Stimulated activated CD4-positive, alpha-beta T cell treated with anti-CD3 and anti-CD28 coated beads, Interleukin-12 subunit alpha, Interleukin-12 subunit beta, amount 100 ng/mL, for 48 hours (primary cell): ENCODE data around the gene SLC35A2.
A peak's percentile ranks its signal among the peaks of the same experiment; 100 is the strongest.

Experiments used
- DNase-seq, 3 donors: peaks; one replicate each; pipeline ENCODE4 v3.0.0-alpha.2; 2020; ENCODE audit warnings: low read depth in 2 of 3, low spot score in 1 of 3

The SLC35A2 gene

GRCh38 chrX:48927736-48928382, 16.4 kb upstream of the SLC35A2 start:
- no peak for DNase-seq

DNA sequence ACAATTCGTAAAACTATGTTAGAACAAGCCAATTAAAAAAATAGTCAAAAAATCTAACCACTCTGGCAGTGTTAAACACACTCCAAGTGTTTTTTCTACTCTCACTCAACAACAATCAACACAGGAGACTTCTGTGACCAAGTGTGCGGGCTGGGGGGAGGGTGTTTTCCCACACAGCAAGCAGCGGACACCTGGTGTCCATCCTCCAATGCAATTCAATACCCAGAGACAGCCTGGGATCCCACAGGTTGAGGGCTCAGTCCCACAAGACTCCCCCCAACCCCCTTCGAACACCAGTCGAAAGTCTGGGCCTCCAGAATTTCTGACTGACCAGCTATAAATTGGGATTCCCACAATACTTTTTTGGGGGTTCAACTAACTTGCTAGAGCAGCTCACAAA, 15.7 kb upstream of the SLC35A2 start:
- DNase-seq: no peak

DNA sequence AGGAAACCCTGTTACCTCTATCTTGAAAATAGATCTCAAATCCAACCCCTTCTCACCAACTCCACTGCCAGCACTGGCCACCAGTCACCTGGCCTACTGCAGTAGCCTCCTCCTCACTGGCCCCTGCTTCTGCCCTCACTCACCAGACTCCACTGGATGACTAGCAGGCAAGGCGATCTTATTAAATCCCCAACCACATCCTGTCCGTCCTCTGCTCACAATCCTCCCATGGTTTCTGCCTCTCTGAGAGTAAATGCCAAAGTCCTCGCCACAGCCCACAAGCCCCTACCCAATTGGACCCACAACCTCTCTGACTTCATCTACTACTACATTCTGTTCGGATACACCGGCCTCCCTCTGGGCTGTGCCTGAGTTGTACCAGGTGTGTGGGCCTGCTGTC, 12.8 kb upstream of the SLC35A2 start:
- no peak for DNase-seq

- no peak for DNase-seq
These were observed 12.3 kb upstream of the SLC35A2 start for GRCh38 chrX:48923771-48924170.

- no peak for DNase-seq
These were observed 9.3 kb upstream of the SLC35A2 start for GRCh38 chrX:48920718-48921104.

DNA sequence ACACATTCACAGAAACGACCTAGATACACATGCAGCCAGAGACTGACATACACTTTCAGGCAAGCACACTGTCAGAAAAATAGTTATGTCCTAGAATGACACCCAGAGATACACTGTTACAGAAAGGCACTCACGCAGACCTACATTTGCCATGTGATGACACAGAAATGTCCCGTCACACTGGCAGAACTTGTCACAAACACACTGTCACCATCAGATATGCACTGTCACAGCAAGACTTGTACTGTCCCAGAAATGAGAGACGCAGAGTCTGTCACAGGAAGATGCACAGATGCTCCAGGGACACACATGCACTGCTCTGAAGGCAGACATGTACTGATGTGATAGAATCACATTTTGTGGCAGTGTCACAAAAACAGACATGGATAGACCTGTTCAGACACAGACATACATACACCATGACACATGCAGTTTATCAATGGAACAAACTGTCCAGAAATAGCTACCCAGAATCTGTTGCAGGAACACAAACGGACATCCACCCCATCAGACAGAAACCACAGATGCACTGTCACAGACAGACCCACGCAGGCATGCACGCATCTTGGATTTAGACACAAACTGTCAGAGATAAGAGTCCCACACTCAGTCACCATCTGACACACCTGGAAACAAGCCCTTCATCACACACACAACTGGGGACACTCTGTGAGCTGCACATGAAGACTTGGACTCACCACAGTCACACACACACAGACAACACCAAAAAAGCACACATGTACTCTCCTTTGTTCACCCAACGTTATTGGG, 8.7 kb upstream of the SLC35A2 start:
- DNase-seq: no peak

DNA sequence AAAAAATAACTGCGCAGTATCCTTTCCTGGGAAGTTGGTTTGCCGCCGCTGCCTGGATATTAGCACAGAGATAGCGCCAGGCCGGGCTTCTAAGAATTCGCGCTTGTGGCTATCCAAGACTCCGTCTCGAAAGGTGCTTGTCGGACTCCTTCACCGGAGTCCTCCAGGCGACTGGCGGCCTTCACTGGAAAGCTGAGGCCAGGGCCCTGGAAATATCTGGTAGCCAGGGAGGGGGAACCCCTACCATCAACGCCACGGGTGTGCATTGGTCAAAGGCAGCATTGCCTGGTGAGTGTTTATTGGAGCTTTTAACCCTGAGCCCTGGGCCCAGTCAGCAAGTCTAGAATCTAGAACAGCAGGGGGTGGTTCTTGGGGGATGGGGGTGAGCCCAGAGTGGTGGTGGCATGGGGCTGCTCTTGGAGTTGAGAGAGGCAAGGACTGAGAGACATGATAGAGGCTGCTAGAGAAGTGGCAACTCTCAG, 8.0 kb upstream of the SLC35A2 start:
- no peak for DNase-seq

DNA sequence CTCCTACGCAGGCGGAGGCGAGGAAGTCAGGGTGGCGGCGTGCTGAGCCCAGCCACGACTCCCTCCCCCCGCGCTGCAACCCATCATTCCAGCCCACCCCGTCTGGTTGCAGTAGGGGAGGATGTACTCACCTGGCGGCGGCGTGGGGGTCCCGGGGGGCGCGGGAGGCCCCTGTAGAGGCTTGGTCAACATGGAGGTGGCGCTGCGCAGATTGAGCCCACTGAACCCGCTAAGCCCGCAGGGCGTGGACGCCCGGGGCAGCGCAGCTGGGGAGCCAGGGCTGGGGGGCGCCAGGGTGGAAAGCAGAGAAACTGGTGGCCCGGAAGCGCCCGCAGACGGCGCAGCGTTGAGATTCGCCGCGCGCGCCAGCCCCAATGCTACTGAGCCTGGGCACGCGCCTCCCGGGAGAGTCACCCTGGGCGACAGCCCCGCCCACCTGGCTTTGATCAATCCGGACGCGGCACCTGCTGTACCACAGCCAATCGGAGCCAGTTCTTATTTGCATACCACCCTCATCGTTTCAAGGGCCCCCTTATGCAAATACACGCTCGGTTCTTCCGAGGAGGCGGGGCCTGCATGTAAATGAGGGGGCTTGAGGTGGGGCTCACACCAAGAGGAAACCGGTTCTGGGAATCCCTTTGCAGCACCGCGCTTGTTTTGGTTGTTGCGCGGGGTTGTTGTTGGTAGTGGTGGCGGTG, 7.3 kb upstream of the SLC35A2 start, which contains the start of gene PIM2:
PIM2 (minus strand) TSS at position 382 of the 698 bp plus-strand sequence; CDS start at position 192, 190 bp downstream.
- peak; percentile 80 to 84 (median 83) for DNase-seq

DNA sequence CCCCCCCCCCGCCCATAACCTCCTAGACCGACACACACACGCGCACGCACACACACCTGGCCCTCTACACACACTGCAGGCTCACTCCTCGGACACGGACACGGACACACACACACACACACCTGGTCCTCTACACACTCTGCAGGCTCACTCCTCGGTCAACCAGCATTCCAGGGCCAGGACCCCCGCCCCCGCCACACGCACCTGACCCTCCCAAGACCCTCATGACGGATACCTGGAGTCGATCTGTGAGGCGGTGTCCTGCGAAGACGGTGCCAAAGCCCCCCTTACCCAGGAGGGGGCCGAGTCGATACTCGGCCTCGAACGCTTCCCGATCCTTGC, 6.8 kb upstream of the SLC35A2 start:
- DNase-seq: no peak

- DNase-seq: peak; percentile 74 to 87 (median 81)
These were observed 5.9 kb upstream of the SLC35A2 start for GRCh38 chrX:48917139-48918001.

- no peak for DNase-seq
These were observed 3.4 kb upstream of the SLC35A2 start for GRCh38 chrX:48914593-48915493.

DNA sequence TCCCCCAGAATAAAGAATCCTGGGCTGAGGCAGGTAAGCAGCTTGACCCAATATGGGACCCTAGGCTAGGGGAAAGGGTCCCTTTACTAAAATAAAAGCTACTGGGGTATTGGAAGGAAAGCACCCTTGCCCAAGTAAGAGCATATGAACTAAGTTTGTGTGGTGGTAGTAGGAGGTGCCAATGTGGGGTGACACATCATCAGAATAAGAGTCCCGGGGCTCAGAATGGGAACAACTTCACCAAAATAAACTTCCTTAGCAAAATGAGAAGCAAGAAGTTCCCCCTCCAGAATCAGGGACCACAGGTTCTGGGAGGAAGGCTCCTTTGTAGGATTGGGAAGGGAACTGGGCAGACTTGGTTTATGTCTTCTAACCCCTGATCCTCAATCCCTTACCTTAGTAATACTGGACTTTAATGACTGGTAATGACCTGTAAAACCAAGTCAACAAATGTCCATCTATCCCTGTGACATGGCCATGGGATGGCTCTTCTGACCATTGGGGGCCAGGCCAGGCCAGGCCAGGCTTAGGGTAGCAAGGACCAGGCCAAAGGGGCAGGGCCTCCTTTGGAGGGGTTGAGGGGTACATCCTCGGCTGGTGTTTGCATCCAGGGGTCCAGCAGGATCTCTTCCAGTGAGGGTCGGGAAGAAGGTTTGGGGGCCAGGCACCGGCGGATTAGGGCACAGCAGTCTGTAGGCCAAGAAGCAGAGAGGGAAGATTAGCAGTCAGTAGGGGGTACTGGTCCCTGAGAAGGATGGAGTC, 2.3 kb upstream of the SLC35A2 start:
- no peak for DNase-seq

DNA sequence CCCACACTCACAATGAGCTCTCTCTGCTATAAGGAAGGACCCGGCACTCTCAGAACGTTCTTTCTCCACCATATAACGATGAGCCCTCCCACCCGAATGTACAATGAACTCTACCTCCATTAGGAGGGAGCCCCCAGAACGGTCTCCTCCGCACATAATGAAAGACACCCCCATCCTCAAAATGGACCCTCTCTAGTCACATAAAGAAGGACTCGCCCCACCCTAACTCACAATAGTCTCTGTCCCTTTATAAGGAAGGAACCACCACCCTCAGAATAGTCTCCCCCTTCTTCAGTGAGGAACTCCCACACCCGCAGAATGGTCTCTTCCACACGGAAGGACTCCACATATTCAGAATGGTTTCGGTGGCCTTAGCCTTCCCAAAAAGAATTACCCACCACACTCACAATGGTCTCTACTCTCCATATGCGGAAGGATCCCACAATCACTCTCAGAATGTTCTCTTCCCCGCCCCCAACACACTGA, 477 bp downstream of the SLC35A2 start:
- no peak for DNase-seq

DNA sequence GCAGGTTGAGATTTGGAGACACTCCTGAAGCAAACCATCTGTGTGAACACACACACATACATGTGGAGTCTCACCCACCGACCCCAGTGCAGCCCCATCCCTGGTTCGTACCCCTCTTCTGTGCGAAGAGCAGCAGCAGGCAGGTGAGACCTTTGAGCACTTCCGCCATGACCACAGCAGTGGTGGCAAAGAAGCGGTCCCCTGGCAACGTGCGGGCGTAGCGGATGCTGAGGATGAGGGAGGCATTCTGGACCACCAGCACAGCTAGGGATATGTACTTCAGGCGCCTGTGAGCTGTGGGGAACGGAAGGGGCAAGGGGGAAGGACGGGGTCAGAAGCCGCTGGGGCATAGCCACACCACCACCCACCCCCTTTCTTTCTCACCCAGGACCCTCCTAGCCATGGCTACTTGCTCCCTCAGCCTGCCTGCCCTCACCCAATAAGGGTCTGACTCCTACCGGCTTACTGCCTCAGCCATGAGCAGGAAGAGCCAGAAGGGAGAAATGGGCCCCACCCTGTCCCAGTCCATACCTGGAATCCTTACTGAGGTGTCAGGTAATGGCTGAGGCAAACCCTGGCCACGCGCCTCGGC, 1.6 kb downstream of the SLC35A2 start:
- DNase-seq: no peak

- DNase-seq: no peak
These were observed 2.8 kb downstream of the SLC35A2 start for GRCh38 chrX:48908600-48908999.

DNA sequence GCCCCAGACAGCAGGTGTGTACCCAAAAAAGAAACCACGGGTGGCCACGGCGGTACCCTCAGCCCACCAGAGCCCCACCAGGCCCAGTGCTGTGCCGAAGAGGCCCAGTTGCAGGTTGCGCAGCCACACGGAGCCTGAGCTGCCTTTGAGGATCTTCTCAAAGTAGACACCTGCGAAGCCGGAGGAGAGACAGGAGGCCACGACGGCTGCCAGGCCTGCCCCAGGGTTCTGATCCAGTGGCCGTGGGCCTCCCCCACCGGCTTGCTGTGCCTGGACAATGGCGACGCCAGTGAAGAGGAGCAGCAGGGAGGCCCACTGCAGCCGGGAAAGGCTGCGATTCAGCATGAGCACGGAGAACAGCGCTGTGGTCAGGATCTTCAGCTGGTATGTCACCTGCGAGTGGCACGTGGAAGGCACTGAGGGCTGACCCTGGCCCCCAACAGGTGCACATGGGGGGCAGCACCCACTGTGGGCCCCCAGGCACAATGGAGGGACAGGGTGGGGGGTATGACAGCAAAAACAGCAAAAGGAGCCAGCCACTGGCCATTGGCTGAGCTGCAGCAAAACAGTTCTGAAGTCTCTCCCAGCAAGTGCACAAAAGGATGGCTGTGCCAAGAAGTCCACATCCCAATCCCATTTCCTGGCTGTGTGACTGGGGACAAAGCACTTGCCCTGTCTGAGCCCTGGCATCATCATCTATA, 6.2 kb downstream of the SLC35A2 start:
- no peak for DNase-seq

DNA sequence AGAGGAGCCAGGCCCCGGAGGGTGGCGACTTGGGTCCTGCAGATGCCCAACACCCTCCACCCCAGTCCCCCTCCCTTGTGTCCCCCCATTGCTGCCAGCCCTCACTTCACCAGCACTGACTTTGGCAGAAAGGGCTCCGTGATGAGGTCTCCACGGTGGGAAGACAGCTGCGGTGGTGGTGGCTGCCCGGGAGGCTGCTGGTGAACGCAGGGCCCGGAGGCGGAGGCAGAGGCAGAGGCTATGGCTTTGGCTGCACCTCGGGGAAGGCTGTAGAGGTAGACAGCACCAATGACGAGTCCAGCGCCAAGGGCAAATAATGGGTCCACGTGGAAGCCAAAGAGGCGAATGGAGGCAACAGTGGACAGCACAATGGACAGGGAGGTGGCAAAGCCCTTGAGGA, 6.8 kb downstream of the SLC35A2 start:
- no peak for DNase-seq

- DNase-seq: no peak
These were observed 7.3 kb downstream of the SLC35A2 start for GRCh38 chrX:48904180-48904579.
